ENCODE data around the gene MCM7.

- TF ChIP-seq RCOR1 (IDR thresholded peaks at IDR 0.05; ENCODE audit: insufficient replicate concordance, low read length) (no peak), FOS (IDR thresholded peaks at IDR 0.05; ENCODE audit: low read depth, low read length) (no peak), POLR2A (IDR thresholded peaks at IDR 0.05; ENCODE audit: low read depth, low read length) (no peak), SMC3 (IDR thresholded peaks at IDR 0.05; ENCODE audit: low read depth, low read length) (no peak), BHLHE40 (IDR thresholded peaks at IDR 0.05; ENCODE audit: low read depth, low read length) (no peak), RAD21 (IDR thresholded peaks at IDR 0.05; ENCODE audit: low read length) (no peak), MXI1 (IDR thresholded peaks at IDR 0.05; ENCODE audit: borderline replicate concordance, low read depth, low read length) (no peak)
- TF ChIP-seq, protein P1, sequence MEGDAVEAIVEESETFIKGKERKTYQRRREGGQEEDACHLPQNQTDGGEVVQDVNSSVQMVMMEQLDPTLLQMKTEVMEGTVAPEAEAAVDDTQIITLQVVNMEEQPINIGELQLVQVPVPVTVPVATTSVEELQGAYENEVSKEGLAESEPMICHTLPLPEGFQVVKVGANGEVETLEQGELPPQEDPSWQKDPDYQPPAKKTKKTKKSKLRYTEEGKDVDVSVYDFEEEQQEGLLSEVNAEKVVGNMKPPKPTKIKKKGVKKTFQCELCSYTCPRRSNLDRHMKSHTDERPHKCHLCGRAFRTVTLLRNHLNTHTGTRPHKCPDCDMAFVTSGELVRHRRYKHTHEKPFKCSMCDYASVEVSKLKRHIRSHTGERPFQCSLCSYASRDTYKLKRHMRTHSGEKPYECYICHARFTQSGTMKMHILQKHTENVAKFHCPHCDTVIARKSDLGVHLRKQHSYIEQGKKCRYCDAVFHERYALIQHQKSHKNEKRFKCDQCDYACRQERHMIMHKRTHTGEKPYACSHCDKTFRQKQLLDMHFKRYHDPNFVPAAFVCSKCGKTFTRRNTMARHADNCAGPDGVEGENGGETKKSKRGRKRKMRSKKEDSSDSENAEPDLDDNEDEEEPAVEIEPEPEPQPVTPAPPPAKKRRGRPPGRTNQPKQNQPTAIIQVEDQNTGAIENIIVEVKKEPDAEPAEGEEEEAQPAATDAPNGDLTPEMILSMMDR (conservative IDR thresholded peaks at IDR 0.05; ENCODE audit: low read depth, low read length), result no peak
- TF ChIP-seq, protein P2, sequence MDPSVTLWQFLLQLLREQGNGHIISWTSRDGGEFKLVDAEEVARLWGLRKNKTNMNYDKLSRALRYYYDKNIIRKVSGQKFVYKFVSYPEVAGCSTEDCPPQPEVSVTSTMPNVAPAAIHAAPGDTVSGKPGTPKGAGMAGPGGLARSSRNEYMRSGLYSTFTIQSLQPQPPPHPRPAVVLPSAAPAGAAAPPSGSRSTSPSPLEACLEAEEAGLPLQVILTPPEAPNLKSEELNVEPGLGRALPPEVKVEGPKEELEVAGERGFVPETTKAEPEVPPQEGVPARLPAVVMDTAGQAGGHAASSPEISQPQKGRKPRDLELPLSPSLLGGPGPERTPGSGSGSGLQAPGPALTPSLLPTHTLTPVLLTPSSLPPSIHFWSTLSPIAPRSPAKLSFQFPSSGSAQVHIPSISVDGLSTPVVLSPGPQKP (IDR thresholded peaks at IDR 0.05; ENCODE audit: borderline replicate concordance, low read depth, low read length), result no peak
- TF ChIP-seq, protein P3, sequence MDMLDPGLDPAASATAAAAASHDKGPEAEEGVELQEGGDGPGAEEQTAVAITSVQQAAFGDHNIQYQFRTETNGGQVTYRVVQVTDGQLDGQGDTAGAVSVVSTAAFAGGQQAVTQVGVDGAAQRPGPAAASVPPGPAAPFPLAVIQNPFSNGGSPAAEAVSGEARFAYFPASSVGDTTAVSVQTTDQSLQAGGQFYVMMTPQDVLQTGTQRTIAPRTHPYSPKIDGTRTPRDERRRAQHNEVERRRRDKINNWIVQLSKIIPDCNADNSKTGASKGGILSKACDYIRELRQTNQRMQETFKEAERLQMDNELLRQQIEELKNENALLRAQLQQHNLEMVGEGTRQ (IDR thresholded peaks at IDR 0.05; ENCODE audit: low read depth, low read length), result no peak
Measured at GRCh38 chr7:100085515-100085914, 15.7 kb downstream of the MCM7 start.
